Measurements from ENCODE around the gene AOPEP.

AOPEP gene

DNA sequence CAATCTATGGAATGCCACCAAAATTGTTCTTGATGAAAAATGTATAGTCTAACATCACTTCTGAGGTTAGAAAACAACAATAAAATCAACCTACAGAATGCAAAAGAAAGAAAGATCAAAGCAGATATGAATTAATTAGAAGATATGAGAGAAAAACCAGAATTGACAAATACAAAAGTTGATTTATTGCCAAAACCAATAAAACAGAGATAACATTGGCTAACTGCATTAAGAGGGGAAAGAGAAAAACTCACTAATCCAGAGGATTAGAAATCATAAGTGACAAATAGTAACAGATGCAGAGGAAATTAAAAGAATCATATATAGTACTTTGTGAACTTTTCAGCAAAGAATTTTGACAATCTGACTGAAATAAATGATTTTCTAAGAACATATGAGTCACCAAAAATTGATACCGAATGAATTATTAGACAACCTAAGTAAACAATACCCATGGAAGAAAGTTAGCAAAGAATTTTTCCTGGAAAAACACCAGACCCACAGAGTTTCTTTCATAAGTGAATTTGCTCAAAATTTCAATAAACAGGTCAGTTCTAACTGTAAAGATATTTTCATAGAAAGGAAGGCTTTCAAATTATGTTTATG is 167.7 kb downstream of the AOPEP start:
- DNase-seq (ENCODE audit: low read depth, low spot score) = no peak

DNA sequence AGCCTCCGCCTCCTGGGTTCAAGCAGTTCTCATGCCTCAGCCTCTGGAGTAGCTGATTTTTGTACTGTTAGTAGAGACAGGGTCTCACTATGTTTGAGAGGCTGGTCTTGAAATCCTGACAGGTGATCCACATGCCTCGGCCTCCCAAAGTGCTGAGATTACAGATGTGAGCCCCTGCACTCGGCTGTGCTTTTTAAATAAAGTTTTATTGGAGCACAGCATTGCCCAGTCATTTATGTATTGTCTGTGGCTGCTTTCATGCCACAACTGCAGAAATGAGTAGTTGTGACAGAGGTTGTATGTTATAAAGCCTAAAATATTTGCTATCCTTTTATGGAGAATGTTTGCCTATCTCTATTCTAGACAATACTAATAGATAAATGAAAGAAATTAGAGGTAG is 169.2 kb downstream of the AOPEP start:
- DNase-seq (ENCODE audit: low read depth, low spot score) = no peak

DNA sequence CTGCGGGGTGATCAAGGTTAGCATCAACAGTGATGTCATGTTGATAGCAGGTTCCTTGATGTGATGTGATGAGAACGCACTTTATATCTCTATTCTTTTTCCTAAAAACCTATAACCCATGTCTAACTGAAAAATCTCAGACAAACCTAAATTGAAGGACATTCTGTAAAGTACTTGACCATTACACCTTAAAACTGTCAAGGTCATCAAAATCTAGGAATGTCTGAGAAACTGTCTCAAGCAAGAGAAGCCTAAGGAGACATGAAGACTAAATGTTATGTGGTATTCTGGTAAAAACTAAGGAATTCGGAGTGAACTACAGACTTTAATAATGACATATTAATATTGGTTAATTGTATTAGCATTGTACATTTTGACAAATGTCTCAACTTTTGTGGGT is 170.0 kb downstream of the AOPEP start:
- DNase-seq (ENCODE audit: low read depth, low spot score) = no peak

DNA sequence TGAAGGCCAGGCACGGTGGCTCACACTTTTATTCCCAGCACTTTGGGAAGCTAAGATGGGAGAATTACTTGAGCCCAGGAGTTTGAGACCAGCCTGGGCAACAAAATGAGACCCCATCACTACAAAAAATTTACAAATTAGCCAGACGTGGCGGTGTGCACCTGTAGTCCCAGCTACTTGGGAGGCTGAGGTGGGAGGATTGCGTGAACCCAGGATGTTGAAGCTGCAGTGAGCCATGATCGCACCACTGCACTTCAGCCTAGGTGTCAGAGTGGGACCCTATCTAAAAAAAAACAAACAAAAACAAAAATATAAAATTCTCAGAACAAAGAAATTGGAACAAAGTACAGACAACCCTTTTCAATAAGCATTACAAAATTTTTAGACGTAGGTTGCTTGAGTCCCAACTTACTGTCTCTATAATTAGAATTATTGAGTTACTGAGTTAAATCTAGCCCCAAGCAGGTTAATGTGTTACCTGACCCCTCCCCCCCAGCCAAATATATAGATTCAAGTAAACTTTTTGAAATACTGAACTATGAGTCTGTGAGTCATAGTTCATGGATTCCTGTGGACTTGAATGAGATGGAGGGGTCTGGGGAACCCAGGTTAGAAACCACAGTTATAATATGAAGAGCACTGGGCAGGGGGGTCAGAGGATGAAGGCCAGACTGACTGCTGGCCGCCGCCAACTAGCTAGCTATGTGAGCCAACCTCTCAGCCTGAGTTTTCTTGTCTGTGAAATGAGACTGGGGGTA is 173.1 kb downstream of the AOPEP start:
- DNase-seq (ENCODE audit: low read depth, low spot score) = no peak

DNA sequence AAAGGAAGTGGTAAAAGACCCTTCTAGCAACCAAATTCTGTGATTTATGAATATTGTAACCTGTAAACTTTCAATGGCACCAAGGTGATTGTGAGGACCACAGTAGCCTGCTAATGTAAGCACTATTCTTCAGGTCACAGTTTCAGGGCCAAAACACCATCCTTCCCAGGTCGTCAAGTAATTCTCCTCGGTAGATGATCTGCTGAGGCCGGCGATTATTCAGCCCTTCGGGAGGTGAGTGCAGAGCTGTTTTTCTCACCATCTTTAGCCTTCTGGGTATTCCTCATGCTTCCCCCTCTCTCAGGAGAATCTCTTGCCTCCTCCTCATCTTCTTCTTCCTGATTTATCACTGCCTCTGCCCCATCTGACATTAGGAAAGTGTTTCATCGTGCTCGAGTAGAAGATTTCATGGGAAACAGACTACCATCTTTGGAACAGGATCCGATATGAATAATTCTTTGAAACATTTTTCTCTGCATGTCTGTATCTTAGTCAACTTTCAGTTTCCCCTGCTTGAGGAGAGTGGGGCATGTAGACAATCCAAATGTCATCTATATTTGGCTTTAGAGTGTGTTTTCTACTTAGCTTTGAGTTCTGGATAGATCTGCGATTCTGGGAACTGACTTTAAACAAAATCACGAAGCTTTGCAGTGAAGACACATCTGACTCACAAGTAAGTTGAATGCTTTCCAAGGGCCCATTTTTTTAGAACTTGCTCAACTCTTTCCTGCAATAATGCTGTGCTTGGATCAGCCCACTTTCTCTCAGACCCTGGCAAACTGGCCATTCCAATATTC is 173.9 kb downstream of the AOPEP start:
- no peak for DNase-seq (ENCODE audit: low read depth, low spot score)

GRCh38 chr9:94901019-94901363 is 174.5 kb downstream of the AOPEP start:
- DNase-seq (ENCODE audit: low read depth, low spot score) = no peak

DNA sequence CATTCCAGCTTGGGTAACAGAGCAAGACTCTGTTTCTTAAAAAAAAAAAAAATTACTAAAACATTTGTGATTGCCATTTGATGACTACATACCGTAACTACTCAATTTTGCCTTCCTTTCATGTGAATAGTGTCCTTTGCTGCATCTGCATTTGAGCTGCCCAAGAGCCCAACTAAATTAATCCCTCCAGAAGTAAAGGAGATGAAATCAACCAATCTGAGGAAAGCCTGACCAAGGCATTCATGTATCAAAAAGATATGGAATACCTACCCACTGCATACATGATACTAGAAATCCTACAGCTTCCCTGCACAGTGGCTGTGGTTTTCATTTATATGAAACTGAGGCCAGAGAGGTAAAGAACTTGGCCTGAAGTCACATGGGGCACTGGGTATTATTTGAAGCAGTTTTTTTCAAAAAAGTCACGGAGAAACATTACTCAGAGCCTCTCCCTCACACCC is 177.5 kb downstream of the AOPEP start:
- DNase-seq (ENCODE audit: low read depth, low spot score) = no peak

DNA sequence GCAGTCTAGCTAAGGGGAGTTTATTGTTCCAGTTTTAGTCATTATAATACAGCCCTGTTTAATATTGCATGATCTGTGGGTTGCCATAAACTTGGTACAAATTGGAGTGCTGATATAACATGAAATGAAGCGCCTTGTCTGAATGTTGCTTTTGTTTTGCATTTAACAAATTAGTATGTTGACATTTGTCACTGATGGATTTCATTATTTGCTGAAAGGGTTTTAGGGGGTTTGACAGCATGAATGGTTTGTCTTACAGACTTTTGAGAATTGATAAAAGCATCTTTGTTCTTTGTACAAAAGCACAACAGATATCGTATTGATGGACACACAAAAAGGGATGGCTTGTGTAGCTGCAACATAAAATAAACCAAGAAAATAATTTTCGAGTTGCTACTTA is 178.3 kb downstream of the AOPEP start:
- no peak for DNase-seq (ENCODE audit: low read depth, low spot score)

GRCh38 chr9:94905606-94906005 is 179.1 kb downstream of the AOPEP start:
- DNase-seq (ENCODE audit: low read depth, low spot score) = no peak

DNA sequence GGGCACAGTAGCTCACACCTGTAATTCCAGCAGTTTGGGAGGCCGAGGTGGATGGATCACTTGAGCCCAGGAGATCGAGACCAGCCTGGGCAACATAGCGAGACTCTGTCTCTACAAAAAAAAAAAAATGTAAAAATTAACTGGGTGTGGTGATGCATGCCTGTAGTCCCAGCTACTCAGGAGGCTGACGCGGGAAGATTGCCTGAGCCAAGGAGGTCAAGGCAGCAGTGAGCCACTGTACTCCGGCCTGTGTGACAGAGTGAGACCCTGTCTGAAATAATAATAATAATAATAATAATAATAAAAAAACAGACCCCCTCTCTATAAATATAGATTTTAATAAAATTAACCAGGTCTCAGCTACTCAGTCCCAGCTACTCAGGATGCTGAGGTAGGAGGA is 179.7 kb downstream of the AOPEP start:
- DNase-seq (ENCODE audit: low read depth, low spot score) = no peak

- DNase-seq (ENCODE audit: low read depth, low spot score) = no peak
Measured at GRCh38 chr9:94906713-94907112, 180.2 kb downstream of the AOPEP start.

GRCh38 chr9:94907264-94907936 is 180.9 kb downstream of the AOPEP start:
- DNase-seq (ENCODE audit: low read depth, low spot score) = no peak

- no peak for DNase-seq (ENCODE audit: low read depth, low spot score)
Measured at GRCh38 chr9:94908011-94908563, 181.6 kb downstream of the AOPEP start.

DNA sequence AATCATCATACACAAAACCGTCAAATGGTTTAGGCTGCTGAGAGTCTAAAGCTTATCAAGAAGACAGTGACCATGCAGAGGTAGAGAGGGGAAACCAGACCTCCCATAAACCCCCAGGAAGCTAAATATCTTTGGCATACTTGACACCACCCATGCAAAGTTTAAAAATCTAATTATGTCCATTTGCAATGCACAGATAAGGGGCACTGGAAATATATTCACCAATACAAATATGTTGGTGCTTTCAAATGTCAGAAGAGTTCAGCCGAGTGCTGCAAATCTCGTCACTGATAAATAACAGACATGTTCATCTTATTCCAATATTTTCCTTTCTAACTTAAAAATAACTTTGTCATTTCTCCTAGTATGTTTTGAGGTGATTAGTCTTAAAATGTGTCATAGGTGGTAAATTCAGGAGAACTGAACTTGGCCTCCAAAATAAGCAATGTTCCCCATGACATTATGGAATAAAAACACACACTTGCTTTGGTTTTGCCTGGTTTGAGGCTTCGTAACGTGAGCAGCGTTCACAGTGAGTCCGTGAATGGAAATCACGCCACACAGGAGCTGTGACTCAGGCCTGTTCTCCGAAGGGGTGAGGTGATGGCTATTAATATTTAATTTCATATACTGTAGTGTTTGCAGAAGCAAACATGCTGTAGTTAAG is 182.2 kb downstream of the AOPEP start:
- DNase-seq (ENCODE audit: low read depth, low spot score) = no peak

GRCh38 chr9:94909250-94909894 is 182.9 kb downstream of the AOPEP start:
- no peak for DNase-seq (ENCODE audit: low read depth, low spot score)

- no peak for DNase-seq (ENCODE audit: low read depth, low spot score)
Measured at GRCh38 chr9:94909965-94910730, 183.6 kb downstream of the AOPEP start.

DNA sequence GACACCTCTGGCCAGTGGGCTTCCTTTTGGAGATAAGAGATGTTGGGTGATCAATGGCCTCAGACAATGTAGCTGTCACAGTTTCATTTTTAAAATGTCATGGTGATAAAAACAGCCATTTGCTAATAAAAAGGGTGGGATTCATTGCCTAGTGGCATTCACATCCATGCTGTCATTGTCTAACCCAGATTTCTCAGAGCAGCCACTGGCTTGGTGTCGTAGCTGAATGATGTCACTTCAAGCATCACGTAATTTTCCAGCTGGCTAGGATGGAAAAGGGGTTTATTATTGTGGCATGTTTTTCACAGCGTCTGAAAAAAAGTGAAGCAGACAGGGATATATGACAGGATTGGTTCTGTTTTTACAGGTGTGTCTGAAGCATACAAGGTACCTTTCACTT is 184.7 kb downstream of the AOPEP start:
- DNase-seq (ENCODE audit: low read depth, low spot score) = no peak

DNA sequence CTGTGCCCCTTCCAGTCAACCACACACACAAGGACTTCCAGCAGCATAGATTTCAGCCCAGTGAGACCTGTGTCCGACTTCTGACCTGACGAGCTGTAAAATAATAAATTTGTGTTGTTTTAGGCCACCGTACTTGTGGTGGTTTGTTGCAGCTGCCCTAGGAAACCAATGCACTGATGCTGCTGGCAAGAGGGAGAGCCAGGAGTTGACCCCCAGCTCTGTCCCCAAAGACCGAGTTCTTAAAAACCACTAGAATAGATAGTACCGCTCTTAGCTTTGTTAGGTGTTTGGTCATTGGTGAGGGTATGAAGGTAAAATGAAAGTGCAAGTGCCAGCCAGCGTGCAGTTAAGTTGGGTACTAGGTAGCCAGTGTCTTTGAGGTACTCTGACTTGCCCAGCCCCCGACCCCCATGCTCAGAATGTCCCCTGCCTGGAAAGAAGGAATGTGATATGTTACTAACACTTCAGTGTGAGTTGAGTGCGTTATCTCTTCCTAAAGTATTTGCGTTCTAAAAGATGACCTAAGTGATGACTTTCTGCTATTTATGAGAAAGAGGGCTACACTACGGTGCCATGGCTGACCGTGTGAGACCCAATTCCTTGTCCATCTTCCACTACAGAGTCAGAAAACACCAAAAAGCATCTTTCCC is 185.6 kb downstream of the AOPEP start:
- DNase-seq (ENCODE audit: low read depth, low spot score) = no peak

- no peak for DNase-seq (ENCODE audit: low read depth, low spot score)
Measured at GRCh38 chr9:94912700-94913249, 186.3 kb downstream of the AOPEP start.
